OCI-LY7 (cell line): ENCODE data around the gene RC3H1.

Experiments used
- CTCF ChIP-seq: fragments of 200-600 bp; sonication (generic); conservative IDR thresholded peaks from 2 replicates; pipeline ENCODE4 v1.5.1; 2014; ENCODE audit warnings: mild to moderate bottlenecking, antibody characterized with exemption, low read length, moderate library complexity, mixed read lengths
- EZH2phosphoT487 ChIP-seq: fragments of 200-600 bp; sonication (generic); IDR thresholded peaks from 2 replicates; pipeline ENCODE4 v1.6.1; 2018; ENCODE audit warnings: low read depth, borderline replicate concordance, mild to moderate bottlenecking, mixed run types, antibody characterized with exemption, low read length, moderate library complexity, mixed read lengths

- TF ChIP-seq CTCF = no peak
- no peak for TF ChIP-seq EZH2phosphoT487
Observed at GRCh38 chr1:174022976-174023277, 770 bp upstream of the RC3H1 start.
